Stimulated activated naive CD8-positive, alpha-beta T cell treated with anti-CD3 and anti-CD28 coated beads, Interleukin-15, Interleukin-2, amounts not matched to agents 100 ng/mL and 50 ng/mL, for 24 hours (primary cell): ENCODE data around the gene RARG.
"Not testable (repeated sequence)": the region's sequence is repeated elsewhere in the genome, so short reads cannot be mapped to it uniquely, and the experiment has no call there.

Experiments
- H3K27ac Mint-ChIP-seq: one replicate; pipeline ENCODE4 v1.8.0; 2021; ENCODE audit warnings: mild to moderate bottlenecking, mixed read lengths
- H3K27me3 Mint-ChIP-seq: one replicate; pipeline ENCODE4 v1.8.0; 2021; ENCODE audit warnings: mixed read lengths
- H3K36me3 Mint-ChIP-seq: one replicate; pipeline ENCODE4 v1.8.0; 2021; ENCODE audit warnings: low read depth, mixed read lengths
- H3K4me1 Mint-ChIP-seq: one replicate; pipeline ENCODE4 v1.8.0; 2021; ENCODE audit warnings: low read depth, mixed read lengths
- H3K4me3 Mint-ChIP-seq: one replicate; pipeline ENCODE4 v1.8.0; 2021; ENCODE audit warnings: mild to moderate bottlenecking, mixed read lengths
- H3K9me3 Mint-ChIP-seq: one replicate; pipeline ENCODE4 v1.8.0; 2021; ENCODE audit warnings: mixed read lengths

The RARG gene

DNA sequence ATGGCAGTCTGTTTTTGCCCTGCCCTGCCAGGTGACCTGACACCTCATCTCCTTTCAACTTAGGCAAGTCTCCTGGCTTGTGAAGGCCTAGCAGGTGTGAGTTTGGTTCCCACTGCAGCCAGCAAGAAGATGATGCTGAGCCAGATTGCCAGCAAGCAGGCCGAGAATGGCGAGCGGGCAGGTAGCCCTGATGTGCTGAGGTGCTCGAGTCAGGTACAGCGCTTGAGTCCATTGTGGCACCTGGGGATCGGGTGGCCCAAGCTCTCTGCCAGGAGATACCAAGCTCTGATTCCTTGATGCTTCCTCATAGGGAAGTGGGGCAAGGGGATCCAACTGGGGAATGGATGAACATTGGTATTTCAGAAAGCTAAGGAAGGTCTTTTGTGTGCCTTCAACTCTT, 47.2 kb downstream of the RARG start:
- no peak overlapping the region for H3K4me3 Mint-ChIP-seq
- peaks cover 43% of the 10 kb centered on the region for H3K4me1 Mint-ChIP-seq
- H3K9me3 Mint-ChIP-seq: no peaks in the 10 kb centered on the region
- H3K27me3 Mint-ChIP-seq: no peaks in the 10 kb centered on the region
- peaks cover 72% of the 10 kb centered on the region for H3K36me3 Mint-ChIP-seq
- H3K27ac Mint-ChIP-seq: no peak overlapping the region

DNA sequence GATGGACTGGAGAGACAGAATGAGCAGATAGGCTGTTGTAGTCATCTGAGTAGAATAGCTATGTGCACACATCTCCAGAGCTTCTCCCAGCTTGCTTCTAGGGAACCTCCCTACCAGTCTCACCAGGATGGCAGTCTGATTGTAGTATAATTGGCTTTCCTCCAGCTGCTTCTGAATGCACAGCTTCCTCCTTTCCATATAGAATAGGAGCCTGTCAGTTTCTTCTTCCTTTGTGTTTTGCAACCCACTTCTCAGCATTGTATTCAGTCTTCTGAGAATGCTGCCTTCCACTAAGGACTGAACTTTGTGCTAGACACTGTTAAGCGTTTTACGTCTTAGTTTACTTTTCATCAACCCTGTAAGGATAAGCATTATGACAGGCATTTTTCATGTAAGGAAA, 49.1 kb downstream of the RARG start:
- Mint-ChIP-seq H3K4me3 (peak overlapping the region; percentile 85), H3K4me1 (peaks cover 50% of the 10 kb centered on the region), H3K36me3 (peaks cover 59% of the 10 kb centered on the region), H3K27ac (no peak overlapping the region), H3K27me3 (no peaks in the 10 kb centered on the region), H3K9me3 (no peaks in the 10 kb centered on the region)

DNA sequence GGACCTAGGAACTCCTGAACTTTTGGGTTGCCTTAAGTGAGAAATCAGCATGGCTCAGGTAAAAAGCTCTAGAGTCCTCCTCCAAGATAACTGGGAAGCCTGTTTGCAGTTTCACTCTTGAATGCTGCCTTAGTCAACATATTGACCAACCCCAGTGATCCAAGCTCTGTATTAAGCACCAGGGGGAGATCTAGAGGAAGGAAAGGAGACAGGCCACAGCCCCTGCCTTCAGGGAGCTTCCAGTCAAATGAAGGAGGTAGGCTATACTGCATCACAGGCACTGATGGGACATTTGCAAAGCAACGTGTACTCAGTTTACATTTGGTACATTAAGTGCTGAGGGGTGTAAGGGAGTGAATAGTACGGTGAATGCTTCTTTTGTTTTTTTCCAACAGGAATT, 50.1 kb downstream of the RARG start:
- Mint-ChIP-seq H3K4me1 (peaks cover 50% of the 10 kb centered on the region), H3K9me3 (no peaks in the 10 kb centered on the region), H3K36me3 (peaks cover 49% of the 10 kb centered on the region), H3K27ac (peak overlapping the region; percentile 83), H3K27me3 (no peaks in the 10 kb centered on the region), H3K4me3 (peak overlapping the region; percentile 85)

DNA sequence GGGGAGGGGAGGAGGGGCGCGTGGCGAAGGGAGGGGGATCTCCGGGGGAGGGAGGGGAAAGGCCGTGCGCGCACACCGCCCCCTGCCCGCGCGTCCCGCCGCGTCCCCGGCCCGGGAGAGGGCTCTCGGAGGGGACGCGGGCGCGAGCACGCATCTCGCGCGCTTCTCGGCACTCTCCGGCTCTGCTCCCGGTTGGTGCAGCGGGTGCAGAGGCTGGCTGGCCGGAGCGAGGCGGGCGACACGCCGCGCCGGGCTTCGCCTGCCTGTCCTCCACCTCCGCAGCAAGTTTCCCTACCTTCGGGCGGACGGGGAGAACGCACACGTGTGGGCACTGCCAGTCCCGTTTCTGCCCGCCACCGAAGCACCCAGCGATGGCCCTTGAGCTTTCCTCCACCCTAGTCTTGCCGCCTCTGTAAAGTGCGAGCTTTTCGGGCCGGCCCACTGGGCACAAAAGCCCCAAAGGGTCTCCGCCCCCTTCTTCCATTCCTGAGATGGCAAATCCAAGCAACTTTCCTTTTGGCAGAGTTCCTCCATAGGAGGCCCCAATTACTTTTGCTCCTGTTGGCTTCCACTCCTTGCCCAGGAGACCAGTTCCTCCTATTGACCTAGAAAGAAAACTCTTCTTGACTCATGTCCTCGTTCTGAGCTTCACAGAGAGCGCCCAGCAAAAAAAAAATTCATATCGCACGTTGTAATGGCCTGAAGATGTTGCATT, 50.9 kb downstream of the RARG start:
- H3K4me1 Mint-ChIP-seq: peaks cover 50% of the 10 kb centered on the region
- H3K9me3 Mint-ChIP-seq: no peaks in the 10 kb centered on the region
- no peaks in the 10 kb centered on the region for H3K27me3 Mint-ChIP-seq
- H3K4me3 Mint-ChIP-seq: peak overlapping the region; percentile 91
- peaks cover 41% of the 10 kb centered on the region for H3K36me3 Mint-ChIP-seq
- peak overlapping the region; percentile 83 for H3K27ac Mint-ChIP-seq

DNA sequence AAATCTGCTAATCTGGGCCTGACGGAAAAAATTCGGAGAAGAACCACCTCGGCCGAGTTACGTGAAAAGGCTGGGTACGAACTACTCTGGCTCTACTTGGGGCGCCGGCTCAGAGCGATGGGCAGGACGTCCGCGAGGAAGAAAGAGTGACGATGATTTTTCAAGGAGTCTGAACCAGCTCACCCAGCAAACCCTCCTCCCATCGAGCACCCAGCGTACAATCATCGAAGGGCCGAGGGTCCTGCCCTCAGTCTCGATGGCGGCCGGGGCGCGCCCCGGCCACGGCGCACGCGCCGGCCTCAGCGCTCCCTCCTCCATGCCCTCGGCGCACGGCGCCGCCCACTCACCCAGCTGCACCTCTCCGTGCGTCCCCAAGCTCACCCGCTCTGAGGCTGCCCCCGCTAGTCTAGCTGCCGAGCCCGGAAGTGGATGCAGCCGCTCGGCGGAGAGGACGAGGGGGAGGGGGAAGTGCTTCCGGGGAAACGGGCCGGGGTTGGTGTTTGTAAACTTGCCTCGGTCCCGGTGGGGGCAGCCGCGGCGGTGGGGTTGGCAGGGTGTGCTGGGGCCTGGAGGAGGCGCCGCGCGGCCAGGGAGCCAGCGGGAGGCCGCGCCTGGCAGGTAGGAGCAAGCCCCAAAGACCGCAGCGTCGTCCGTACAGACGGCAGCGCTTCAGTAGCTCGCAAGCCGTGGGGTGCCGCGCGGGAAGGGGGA, 51.6 kb downstream of the RARG start, which contains the start of the genes CSAD and ZNF740:
TSS of gene CSAD (minus strand) at position 706 of the 711 bp plus-strand sequence. CDS start 7,455 bp downstream, outside the sequence.
TSS of gene ZNF740 (plus strand) at position 503 of the 711 bp plus-strand sequence. CDS start 1,262 bp downstream, outside the sequence.
- Mint-ChIP-seq H3K4me1 (peaks cover 56% of the 10 kb centered on the region), H3K9me3 (no peaks in the 10 kb centered on the region), H3K27me3 (no peaks in the 10 kb centered on the region), H3K4me3 (peak within 1 kb of the TSS; percentile 91), H3K27ac (peak within 1 kb of the TSS; percentile 95), H3K36me3 (peaks cover 34% of the 10 kb centered on the region)

DNA sequence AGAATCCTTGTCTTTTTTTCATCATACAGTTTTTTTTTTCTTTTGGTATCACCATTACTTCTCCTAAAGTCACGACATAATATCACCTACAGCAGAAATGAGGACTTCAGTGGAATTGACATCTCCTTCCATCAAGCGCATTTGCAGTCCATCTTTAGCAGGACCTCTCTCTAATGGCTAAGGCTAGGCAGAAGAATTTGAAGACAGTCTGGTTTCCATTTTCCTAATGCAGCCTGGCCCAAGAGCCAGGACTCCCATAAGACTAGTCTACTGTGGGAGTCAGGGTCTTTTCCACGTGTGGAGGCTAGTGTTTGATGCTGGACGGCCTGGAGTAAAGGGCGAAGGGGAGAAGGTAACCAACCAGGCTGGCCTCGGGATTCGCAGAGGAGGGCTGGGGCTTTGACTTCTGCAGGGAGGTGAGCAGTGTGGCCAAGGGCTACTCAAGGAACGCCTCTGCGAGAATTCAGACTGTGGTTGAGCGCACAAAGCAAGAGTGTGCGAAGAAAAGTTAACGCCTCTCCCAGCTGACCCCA, 52.3 kb downstream of the RARG start:
- peak overlapping the region; percentile 95 for H3K27ac Mint-ChIP-seq
- no peaks in the 10 kb centered on the region for H3K9me3 Mint-ChIP-seq
- H3K36me3 Mint-ChIP-seq: peaks cover 27% of the 10 kb centered on the region
- peaks cover 54% of the 10 kb centered on the region for H3K4me1 Mint-ChIP-seq
- no peaks in the 10 kb centered on the region for H3K27me3 Mint-ChIP-seq
- peak overlapping the region; percentile 91 for H3K4me3 Mint-ChIP-seq

DNA sequence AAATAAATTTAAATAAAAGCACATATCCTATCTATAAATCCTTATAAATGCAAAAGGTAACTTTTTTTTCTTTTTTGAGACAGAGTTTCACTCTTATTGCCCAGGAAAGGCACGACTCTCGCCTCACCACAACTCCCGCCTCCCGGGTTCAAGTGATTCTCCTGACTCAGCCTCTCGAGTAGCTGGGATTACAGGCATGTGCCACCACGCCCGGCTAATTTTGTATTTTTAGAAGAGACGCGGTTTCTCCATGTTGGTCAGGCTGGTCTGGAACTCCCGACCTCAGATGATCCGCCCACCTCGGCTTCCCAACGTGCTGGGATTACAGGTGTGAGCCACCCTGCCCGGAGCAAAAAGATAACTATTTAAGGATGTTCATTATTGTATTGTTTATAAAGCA, 53.2 kb downstream of the RARG start:
- H3K4me1 Mint-ChIP-seq: peaks cover 48% of the 10 kb centered on the region
- peak overlapping the region; percentile 95 for H3K27ac Mint-ChIP-seq
- peaks cover 22% of the 10 kb centered on the region for H3K36me3 Mint-ChIP-seq
- peak overlapping the region; percentile 91 for H3K4me3 Mint-ChIP-seq
- not testable (repeated sequence) for H3K9me3 Mint-ChIP-seq, H3K27me3 Mint-ChIP-seq

DNA sequence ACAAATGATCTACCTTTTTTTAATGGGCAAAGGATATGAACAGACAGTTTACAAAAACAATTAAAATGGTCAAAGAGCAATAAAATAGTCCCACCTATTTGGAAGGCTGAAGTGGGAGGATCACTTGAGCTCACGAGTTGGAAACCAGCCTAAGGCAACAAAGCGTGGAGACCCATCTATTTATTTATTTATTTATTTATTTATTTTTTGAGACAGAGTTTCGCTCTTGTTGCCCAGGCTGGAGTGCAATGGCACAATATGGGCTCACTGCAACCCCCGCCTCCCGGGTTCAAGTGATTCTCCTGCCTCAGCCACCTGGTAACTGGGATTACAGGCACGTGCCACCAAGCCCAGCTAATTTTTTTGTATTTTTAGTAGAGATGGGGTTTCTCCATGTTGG, 54.6 kb downstream of the RARG start:
- H3K27ac Mint-ChIP-seq, H3K4me3 Mint-ChIP-seq, H3K27me3 Mint-ChIP-seq, H3K9me3 Mint-ChIP-seq: not testable (repeated sequence)
- Mint-ChIP-seq H3K4me1 (peaks cover 34% of the 10 kb centered on the region), H3K36me3 (peaks cover 12% of the 10 kb centered on the region)

DNA sequence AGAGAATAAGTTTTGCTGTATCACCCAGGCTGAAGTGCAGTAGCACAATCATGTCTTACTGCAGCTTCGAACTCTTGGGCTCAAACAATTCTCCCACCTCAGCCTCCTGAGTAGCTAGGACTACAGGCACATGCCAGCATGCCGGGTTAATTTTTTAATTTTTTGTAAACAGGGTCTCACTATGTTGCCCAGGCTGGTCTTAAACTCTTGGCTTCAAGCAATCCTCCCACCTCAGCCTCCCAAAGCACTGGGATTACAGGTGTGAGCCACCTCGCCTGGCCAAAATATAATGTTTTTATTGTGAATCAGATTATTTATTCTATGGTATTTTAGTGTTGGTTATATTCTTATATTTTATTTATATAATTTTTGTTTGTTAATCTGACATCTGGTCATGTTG, 55.3 kb downstream of the RARG start:
- Mint-ChIP-seq H3K27ac (no peak overlapping the region), H3K4me3 (no peak overlapping the region), H3K36me3 (peaks cover 8% of the 10 kb centered on the region), H3K9me3 (no peaks in the 10 kb centered on the region), H3K27me3 (no peaks in the 10 kb centered on the region), H3K4me1 (peaks cover 27% of the 10 kb centered on the region)

DNA sequence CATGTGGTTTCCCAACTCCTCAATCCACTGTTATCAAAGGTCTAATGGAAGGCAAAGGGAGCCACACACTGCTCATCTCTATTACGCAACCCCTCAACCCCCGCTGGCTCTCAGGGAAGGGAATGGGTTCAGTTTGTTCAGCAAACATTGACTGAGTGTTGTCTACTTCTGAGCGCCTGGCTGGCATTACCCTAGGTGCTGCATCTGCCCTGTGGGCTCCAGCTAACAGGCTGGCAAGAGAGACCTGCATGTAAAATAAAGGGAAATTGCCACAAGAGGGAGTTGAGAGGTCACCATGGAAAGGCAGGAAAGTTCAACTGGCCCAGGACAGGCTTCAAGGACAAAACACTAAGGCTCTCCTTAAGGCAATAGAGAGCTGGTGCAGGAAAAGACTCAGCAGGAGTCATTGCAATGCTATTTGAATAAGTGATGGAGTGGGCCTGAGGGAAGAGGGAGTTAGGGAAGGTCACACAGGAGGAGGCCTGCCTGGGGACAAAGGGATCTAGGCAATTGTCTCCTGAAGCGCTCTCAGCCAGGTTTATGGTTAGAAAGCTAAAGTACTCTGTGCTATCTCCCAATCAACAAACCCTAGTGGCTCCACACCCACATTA, 57.0 kb downstream of the RARG start:
- H3K4me3 Mint-ChIP-seq: no peak overlapping the region
- H3K36me3 Mint-ChIP-seq: peaks cover 4% of the 10 kb centered on the region
- no peaks in the 10 kb centered on the region for H3K9me3 Mint-ChIP-seq
- no peak overlapping the region for H3K27ac Mint-ChIP-seq
- no peaks in the 10 kb centered on the region for H3K27me3 Mint-ChIP-seq
- H3K4me1 Mint-ChIP-seq: peaks cover 18% of the 10 kb centered on the region

DNA sequence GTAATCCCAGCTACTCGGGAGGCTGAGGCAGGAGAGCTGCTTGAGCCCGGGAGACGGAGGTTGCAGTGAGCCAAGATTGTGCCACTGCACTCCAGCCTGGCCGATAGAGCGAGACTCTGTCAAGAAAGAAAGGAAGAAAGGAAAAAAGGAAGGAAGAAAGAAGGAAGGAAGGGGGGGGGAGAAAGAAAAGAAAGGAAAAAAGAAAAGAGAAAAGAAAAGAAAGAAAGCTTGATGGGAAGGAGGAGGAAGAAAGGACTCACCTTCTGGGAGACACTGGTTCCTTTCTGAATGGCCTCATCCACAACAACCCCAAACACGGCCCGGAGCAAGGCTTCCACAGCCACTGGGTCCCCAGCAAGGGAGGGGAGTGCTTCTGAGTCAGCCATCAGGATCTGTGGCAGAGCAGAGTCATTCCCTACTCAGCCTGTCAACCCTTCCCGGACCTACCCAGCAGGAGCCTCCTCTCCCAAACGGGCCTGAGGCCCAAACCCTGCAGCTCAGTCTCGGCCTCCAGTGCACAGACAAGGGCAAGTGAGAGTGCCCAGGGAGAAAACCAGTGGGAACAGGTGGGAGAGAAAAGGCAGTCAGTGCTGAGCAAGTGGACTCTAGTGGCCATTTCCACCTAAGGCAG, 58.8 kb downstream of the RARG start:
- no peaks in the 10 kb centered on the region for H3K27me3 Mint-ChIP-seq
- peaks cover 6% of the 10 kb centered on the region for H3K4me1 Mint-ChIP-seq
- peaks cover 4% of the 10 kb centered on the region for H3K36me3 Mint-ChIP-seq
- H3K4me3 Mint-ChIP-seq: no peak overlapping the region
- no peak overlapping the region for H3K27ac Mint-ChIP-seq
- no peaks in the 10 kb centered on the region for H3K9me3 Mint-ChIP-seq

DNA sequence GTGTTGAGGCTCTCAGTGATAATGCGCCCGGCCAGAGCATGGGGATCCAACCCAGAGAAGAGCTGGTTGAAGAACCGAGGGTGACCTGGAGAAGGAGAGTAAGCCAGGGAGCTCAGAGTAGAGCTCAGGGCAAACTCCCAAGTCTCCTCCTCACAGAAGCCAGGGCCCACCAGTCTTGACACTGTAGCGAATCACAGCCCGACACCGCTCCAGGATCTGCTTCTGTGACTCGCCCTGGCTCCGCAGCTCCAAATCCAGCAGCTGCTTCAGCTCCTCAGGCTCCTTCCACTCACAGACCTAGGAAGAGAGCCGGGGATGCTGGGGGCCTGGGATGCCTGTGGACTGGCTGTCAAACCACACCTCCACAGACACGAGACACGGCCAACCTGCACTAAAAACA, 59.7 kb downstream of the RARG start:
- H3K4me1 Mint-ChIP-seq: peaks cover 6% of the 10 kb centered on the region
- no peak overlapping the region for H3K27ac Mint-ChIP-seq
- H3K27me3 Mint-ChIP-seq: no peaks in the 10 kb centered on the region
- no peaks in the 10 kb centered on the region for H3K9me3 Mint-ChIP-seq
- no peak overlapping the region for H3K4me3 Mint-ChIP-seq
- peaks cover 4% of the 10 kb centered on the region for H3K36me3 Mint-ChIP-seq

DNA sequence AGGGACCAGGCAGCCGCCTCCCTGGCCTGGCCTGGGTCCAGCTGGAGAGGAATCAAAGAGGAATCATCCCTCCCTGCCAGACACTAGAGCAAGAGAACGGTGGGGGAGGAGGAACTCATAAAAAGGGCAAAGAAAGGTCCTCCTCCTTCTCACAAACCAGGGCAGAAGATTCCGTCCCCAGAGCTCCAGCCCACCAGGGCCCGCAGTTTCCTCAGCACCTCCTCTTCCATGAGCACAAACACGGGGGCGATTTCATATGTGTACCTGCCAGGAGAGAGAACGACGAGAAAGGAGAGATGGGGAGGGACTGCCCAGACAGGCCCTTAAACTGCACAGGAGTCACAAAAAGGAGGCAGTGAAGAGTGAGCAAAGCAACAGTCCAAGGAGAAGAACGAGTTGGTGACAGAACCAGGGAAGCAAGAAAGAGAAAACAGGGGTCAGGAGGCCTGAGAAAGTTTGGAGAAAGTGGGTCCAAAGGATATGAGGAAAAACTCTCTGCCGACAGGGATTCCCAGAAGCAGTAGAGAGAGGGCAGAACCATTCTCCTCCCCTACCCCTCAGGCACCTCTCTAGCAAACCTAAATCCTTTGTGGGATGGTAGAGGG, 60.2 kb downstream of the RARG start:
- Mint-ChIP-seq H3K4me1 (peaks cover 6% of the 10 kb centered on the region), H3K27me3 (no peaks in the 10 kb centered on the region), H3K4me3 (no peak overlapping the region), H3K27ac (no peak overlapping the region), H3K9me3 (no peaks in the 10 kb centered on the region), H3K36me3 (peaks cover 4% of the 10 kb centered on the region)

DNA sequence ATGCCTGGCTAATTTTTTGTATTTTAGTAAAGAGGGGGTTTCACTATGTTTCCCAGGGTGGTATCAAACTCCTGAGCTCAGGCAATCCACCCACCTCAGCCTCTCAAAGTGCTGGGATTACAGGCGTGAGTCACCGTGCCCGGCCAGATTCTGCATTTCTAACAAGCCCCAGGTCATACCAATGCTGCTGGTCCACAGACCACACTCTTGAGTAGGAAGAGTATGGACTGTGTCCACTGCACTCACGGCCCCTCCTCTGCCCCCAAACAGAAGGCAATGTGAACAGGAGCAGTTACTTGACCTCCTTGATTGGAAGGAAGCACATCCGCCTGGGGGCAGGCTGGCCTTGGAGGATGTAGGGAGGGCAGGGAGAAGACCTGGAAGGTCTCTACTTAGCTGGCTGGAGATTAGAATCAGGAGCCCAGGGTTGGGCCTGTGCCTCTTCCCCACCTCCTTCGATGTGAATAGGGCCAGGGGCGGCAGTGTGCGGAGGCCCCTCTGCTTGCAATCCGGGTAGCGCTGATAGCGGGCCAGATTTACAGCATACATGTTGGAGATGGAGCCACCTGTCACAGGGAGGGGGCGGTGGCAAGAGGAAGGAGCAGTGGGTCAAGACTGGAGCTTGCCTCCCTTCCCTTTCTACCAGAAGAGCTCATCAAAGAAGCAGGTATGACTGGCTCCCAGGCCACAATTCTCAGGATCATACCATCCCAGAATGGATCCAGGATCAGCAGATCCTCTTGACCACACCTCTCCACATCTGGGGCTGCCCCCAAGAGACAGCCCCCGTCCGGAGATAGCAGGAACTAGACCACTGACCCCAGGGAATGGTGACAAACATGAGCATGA, 60.9 kb downstream of the RARG start:
- Mint-ChIP-seq H3K36me3 (peaks cover 4% of the 10 kb centered on the region), H3K4me3 (no peak overlapping the region), H3K27ac (no peak overlapping the region), H3K4me1 (peaks cover 6% of the 10 kb centered on the region), H3K27me3 (no peaks in the 10 kb centered on the region), H3K9me3 (no peaks in the 10 kb centered on the region)
